Measurements from ENCODE around the gene ADM2. TPM values are rescaled to one million over a fixed set of nuclear protein-coding genes. Genes with fewer than 3 reads are reported as not detected.

Gene ADM2
- total RNA-seq, 1 donor from 2014 or later = 37.6 TPM

GRCh38 chr22:50489363-50490243 lies 8.3 kb downstream of the ADM2 start:
- Mint-ChIP-seq H3K4me1 (ENCODE audit: low read depth, unreplicated experiment) (peaks cover 5% of the 10 kb centered on the region), H3K36me3 (ENCODE audit: unreplicated experiment) (no peaks in the 10 kb centered on the region), H3K27me3 (ENCODE audit: unreplicated experiment) (peaks cover 4% of the 10 kb centered on the region), H3K9me3 (ENCODE audit: unreplicated experiment) (peaks cover 2% of the 10 kb centered on the region), H3K27ac (ENCODE audit: unreplicated experiment) (no peak overlapping the region), H3K4me3 (ENCODE audit: unreplicated experiment) (no peak overlapping the region)
- no peak for TF ChIP-seq CTCF (IDR thresholded peaks at IDR 0.05; ENCODE audit: partially characterized antibody, unreplicated experiment)
- peak; percentile 15 for DNase-seq

DNA sequence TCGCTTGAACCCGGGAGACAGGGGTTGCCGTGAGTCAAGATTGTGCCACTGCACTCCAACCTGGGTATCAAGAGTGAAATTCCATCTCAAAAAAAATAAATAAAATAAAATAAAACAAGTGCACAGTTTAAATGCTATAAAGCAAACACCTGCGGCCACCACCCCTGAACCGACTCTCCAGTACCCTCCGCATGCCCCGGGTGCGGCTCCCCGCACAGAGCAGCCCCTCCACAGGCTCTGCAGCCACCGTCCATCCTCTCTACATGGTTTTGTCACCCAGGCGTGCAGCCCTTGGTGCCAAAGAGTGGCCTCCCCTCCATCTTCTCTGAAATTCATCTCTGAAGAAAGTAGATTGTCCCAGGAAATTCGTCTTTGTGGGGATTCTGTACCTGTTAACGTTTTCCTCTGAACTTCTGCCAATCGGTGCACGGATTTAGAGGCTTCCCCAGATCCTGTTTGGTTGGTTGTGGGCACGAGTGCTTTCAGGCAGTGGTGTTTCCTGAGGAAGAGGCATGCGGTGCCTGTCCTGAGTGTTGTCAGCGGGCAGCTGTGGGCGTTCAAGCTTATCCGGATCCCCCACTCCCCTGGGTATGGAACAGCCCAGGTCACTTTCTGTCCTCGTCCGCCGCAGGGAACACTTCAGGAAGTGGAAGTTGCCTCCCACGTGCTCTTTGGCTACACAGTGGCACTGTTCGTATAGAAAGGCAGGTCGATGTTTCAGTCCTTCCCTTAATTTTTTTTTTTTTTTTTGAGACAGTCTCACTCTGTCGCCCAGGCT lies 9.4 kb downstream of the ADM2 start:
- Mint-ChIP-seq H3K4me3 (ENCODE audit: unreplicated experiment) (no peak overlapping the region), H3K4me1 (ENCODE audit: low read depth, unreplicated experiment) (peaks cover 5% of the 10 kb centered on the region), H3K27ac (ENCODE audit: unreplicated experiment) (no peak overlapping the region), H3K9me3 (ENCODE audit: unreplicated experiment) (peaks cover 2% of the 10 kb centered on the region), H3K27me3 (ENCODE audit: unreplicated experiment) (peaks cover 2% of the 10 kb centered on the region), H3K36me3 (ENCODE audit: unreplicated experiment) (no peaks in the 10 kb centered on the region)
- DNase-seq = no peak
- TF ChIP-seq CTCF (IDR thresholded peaks at IDR 0.05; ENCODE audit: partially characterized antibody, unreplicated experiment) = no peak

DNA sequence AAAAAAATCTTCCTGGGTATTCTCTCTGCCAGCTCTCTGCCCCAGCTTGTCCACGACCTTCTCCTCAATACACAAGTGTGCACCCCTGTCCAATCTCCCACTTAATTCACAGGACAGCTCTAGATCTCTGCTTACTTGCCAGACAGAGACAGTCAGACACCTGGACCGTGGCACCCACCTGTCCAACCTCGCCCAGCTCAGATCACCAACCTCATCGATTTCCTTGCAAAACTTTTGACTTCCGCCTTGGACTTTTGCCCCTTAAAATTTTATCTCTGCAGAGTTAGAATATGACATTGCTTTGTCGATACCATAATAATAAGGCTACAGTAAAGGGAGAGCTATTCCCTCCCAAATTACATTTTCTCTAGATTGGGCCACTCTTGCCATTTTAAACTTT lies 15.8 kb downstream of the ADM2 start:
- TF ChIP-seq CTCF (IDR thresholded peaks at IDR 0.05; ENCODE audit: partially characterized antibody, unreplicated experiment) = no peak
- DNase-seq = no peak
- Mint-ChIP-seq H3K36me3 (ENCODE audit: unreplicated experiment) (no peaks in the 10 kb centered on the region), H3K4me1 (ENCODE audit: low read depth, unreplicated experiment) (no peaks in the 10 kb centered on the region), H3K27me3 (ENCODE audit: unreplicated experiment) (no peaks in the 10 kb centered on the region), H3K4me3 (ENCODE audit: unreplicated experiment) (no peak overlapping the region), H3K9me3 (ENCODE audit: unreplicated experiment) (peaks cover 2% of the 10 kb centered on the region), H3K27ac (ENCODE audit: unreplicated experiment) (no peak overlapping the region)

- TF ChIP-seq CTCF (IDR thresholded peaks at IDR 0.05; ENCODE audit: partially characterized antibody, unreplicated experiment) = peak; percentile 60
- Mint-ChIP-seq H3K27ac (ENCODE audit: unreplicated experiment) (peak overlapping the region; percentile 29), H3K4me1 (ENCODE audit: low read depth, unreplicated experiment) (no peaks in the 10 kb centered on the region), H3K4me3 (ENCODE audit: unreplicated experiment) (peak overlapping the region; percentile 16), H3K27me3 (ENCODE audit: unreplicated experiment) (no peaks in the 10 kb centered on the region), H3K9me3 (ENCODE audit: unreplicated experiment) (peaks cover 2% of the 10 kb centered on the region), H3K36me3 (ENCODE audit: unreplicated experiment) (no peaks in the 10 kb centered on the region)
- DNase-seq = peak; percentile 77
These were observed 17.1 kb downstream of the ADM2 start for GRCh38 chr22:50498322-50498890.

Measured in glutamatergic neuron (in vitro differentiated cells).